Stomach (tissue), 4 donors: ENCODE data around the gene MRPS18C.

Experiments
- POLR2A ChIP-seq, 4 donors: fragments of 450-650 bp; IDR thresholded peaks; one replicate each; pipeline ENCODE4 v1.6.1; 2016; ENCODE audit warnings: antibody characterized with exemption in 4 of 4, control low read depth in 2 of 4, mild to moderate bottlenecking in 1 of 4, moderate library complexity in 1 of 4
- TF ChIP-seq, protein P1 (sequence below), 7 experiments: fragments of 450-650 bp in 4 of 7; fragments of 200-600 bp in 3 of 7; sonication (generic) in 3 of 7; IDR thresholded peaks; one replicate each; pipeline ENCODE4 v1.5.1; 2016 to 2019; ENCODE audit warnings: antibody characterized with exemption in 7 of 7, control low read depth in 2 of 7, mild to moderate bottlenecking in 1 of 7

GRCh38 chr4:83436680-83437079 is 19.2 kb upstream of the MRPS18C start:
- TF ChIP-seq, protein P1, sequence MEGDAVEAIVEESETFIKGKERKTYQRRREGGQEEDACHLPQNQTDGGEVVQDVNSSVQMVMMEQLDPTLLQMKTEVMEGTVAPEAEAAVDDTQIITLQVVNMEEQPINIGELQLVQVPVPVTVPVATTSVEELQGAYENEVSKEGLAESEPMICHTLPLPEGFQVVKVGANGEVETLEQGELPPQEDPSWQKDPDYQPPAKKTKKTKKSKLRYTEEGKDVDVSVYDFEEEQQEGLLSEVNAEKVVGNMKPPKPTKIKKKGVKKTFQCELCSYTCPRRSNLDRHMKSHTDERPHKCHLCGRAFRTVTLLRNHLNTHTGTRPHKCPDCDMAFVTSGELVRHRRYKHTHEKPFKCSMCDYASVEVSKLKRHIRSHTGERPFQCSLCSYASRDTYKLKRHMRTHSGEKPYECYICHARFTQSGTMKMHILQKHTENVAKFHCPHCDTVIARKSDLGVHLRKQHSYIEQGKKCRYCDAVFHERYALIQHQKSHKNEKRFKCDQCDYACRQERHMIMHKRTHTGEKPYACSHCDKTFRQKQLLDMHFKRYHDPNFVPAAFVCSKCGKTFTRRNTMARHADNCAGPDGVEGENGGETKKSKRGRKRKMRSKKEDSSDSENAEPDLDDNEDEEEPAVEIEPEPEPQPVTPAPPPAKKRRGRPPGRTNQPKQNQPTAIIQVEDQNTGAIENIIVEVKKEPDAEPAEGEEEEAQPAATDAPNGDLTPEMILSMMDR (IDR thresholded peaks at IDR 0.05), result no peak
- no peak for TF ChIP-seq POLR2A (IDR thresholded peaks at IDR 0.05)
